Stimulated activated naive CD4-positive, alpha-beta T cell treated with Interleukin-2 at 50 U/mL for 16 hours (primary cell): ENCODE measurements around the gene TAAR5.
"Not testable (repeated sequence)": the region's sequence is repeated elsewhere in the genome, so short reads cannot be mapped to it uniquely, and the experiment has no call there.

Experiments used
- DNase-seq: peaks from one replicate; lab custom pipeline; 2025; lab: John Stamatoyannopoulos, UW

Gene TAAR5

DNA sequence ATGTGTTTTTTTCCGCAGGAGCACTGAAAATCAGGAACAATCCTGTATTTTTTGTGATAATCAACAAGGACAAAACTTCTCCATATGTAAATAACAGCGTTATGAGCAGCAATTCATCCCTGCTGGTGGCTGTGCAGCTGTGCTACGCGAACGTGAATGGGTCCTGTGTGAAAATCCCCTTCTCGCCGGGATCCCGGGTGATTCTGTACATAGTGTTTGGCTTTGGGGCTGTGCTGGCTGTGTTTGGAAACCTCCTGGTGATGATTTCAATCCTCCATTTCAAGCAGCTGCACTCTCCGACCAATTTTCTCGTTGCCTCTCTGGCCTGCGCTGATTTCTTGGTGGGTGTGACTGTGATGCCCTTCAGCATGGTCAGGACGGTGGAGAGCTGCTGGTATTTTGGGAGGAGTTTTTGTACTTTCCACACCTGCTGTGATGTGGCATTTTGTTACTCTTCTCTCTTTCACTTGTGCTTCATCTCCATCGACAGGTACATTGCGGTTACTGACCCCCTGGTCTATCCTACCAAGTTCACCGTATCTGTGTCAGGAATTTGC lies 19.2 kb downstream of the TAAR5 start, which contains the start of gene TAAR6:
TAAR6 (plus strand) TSS at position 102 of the 557 bp plus-strand sequence; CDS start at position 102, 0 bp downstream.
- DNase-seq: no peak

DNA sequence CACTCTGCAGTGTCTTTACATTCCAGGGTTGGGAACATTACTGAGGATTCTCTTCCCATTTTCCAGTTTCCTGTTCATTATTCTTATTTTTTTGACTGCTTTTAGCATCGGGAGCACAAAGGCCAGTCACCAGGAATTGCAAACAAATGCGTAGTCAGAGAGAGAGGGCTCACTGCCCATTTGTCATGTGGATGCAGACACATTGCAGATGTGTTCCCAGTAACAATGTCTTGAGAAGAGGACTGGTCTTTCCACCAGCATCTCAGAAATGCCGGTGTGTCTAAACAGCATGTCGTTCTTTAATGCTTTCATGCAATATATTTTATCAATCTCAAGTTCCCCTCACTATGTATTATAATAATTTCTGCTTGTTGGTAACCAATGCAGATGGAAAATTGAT lies 20.4 kb downstream of the TAAR5 start:
- DNase-seq: no peak

DNA sequence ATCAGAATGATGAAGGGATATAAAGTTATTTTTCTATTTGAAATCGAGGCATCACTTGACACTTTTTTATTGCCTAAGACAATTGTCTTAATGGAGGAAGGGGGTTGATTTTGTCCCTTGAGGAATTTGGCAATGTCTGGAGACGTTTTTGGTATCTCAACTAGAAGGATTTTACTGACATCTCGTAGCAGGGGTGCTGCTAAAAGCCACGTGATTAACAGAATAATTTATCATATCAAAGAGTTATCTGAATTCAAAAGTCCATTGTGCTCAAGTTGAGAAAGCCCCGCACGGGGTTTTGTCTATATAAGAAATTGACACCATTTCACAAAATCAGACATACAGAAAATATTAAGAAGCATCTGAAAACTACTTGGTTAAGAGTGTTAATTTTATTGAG lies 20.9 kb downstream of the TAAR5 start:
- DNase-seq: no peak

DNA sequence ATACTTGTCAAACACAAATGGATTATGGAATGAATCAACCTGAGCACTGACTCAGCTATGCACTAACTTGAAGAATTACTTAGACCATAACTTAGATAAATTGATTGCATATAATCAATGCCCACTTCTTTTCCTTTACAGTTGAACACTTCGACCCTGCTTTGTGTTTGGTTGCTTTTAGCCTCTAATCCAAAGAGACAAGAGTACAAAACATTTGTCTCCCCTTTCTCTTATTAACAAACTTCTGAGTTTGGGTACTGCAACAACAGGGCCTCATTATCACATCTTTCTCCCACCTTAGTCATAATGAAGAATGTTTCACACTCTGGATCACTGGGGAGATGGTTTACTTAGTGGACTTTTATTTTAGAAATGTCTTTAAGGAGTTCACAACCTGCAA lies 22.0 kb downstream of the TAAR5 start:
- no peak for DNase-seq

DNA sequence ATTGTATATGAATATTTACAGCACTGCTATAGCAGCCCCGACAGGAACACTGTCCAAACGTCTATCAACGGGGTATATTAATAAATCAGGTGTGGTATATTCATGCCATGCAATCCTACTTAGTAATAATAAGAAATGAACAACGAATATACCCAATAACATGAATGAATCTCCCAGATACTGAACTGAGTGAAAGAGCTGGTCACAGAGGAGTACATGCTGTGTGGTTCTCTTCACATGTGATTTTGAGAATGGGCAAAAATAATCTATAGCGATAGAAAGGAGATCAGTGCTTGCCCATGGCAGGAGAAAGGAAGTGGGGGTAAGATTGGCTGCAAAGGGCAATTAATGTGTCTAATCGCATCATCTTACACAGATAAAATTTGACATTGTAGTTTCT lies 23.1 kb downstream of the TAAR5 start:
- no peak for DNase-seq

DNA sequence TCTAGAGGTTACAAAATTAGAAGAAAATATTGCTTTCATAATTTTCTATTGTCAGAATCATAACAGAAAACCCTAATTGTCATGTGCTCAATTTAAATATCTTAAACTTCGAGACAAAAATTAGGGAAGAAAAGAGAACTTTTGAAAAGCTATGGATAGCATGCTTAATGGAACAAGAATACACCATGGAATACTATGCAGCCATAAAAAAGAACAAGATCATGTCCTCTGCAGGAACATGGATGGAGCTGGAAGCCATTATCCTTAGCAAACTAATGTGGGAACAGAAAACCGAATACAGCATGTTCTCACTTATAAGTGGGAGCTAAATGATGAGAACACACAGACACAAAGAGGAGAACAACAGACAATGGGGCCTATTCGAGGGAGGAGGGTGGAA lies 29.5 kb downstream of the TAAR5 start:
- DNase-seq: not testable (repeated sequence)

DNA sequence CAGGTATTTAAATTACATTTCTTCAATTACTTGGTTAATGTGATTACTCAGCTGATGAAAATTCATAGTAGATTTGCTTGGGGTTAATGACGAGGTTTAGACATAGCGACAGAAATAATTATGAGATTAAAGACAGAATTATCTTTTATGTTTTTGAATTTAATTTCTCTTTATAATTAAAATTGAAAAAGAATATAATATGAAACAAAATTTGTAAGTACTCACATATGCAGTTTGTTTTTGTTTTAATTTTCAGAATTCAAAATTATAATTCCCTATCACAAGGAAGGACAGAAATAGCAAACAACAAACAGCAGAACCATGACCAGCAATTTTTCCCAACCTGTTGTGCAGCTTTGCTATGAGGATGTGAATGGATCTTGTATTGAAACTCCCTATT lies 37.2 kb downstream of the TAAR5 start, which contains the start of gene TAAR8:
TAAR8 (plus strand) TSS at position 301 of the 400 bp plus-strand sequence; CDS start at position 322, 21 bp downstream.
- DNase-seq: no peak

DNA sequence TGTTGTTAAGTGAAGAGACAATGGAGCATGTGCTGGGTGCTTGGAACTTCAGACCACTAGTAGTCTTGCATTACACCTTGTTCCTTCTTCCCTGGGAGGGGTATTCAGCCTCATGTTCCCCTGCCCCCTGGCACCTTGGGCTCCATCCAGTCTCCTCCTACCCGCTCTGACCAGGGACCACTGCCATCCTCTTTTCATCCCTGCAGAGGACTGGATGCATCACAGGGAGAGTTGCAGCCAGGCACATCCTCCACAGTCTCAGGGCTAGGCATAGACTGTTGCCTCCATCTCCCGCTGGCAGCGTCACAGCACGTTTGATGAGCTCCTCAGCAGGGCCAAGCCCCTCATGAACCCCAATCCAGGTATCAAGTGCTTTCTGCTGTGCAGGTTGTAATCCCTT lies 38.3 kb downstream of the TAAR5 start:
- no peak for DNase-seq

DNA sequence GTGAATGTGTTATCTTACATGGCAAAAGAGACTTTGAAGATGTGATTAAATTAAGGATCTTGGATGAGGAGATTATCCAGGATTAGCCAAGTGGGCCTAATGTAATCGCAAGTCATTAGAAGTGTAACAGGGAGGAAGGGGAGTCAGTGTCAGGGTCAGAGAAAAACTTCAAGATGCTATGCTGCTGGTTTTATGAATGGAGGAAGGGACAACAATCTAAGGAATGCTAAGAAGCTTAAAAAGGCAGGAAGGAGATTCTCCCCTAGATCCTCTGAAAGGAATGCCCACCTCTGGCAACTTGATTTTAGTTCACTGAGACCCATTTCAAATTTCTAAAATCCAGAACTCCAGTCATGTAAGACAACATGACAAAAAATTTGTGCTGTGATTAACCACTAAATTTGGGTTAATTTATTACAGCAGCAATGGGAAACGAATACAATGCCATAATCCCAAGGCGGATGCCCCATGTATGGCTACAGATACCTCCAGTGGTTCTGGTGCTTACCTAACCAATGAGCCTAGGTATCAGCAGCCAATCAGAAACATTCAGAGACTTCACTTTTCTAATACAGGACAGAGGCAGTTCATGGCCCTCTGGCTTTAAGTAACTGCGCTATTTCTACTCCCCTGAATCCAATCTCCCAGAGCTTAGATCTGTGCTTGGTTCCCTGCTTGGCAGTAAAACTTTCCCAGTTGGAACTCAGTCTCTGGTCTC lies 40.6 kb downstream of the TAAR5 start:
- no peak for DNase-seq

DNA sequence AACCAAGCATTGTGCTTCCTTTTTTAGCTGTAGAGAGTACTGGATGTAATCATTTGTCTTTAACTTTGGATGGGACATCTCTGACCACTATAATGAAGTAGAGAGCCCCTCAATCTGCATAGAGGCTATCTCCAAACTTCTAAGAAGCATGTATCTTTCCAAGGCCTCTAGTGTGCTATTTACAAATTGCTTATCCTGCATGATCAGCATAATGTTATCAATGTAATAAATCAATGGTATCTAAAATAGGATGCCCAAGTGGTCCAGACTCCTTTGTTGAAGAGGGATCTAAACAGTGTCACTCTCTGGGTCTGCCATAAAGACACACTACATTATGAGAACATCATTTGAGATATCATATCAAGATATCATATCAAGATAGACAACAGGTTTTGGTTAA lies 44.7 kb downstream of the TAAR5 start:
- DNase-seq: no peak
